Lung (tissue), 12 donors: ENCODE results near the gene MITF. TPM values are rescaled to one million over a fixed set of nuclear protein-coding genes. Genes with fewer than 3 reads are reported as not detected.
A peak's percentile ranks its signal among the peaks of the same experiment; 100 is the strongest.

ENCODE experiments used
- ATAC-seq: fragments of 200-7000 bp; cut with Tn5 transposase; one replicate; pipeline ENCODE4 v1.9.1; 2020; ENCODE audit warnings: moderate number of reproducible peaks; ENCODE audit not compliant: insufficient read depth, low FRiP score
- DNase-seq, 3 donors: peaks; one replicate each; pipeline ENCODE4 v3.0.0-alpha.2; 2013 to 2017
- H3K27ac ChIP-seq, 2 donors: one replicate each; pipeline ENCODE4 v1.5.1; 2013; ENCODE audit warnings: mild to moderate bottlenecking in 2 of 2, moderate library complexity in 2 of 2, control low read depth in 1 of 2, inconsistent platforms in 1 of 2, low read depth in 1 of 2, low read length in 1 of 2
- H3K27me3 ChIP-seq, 3 donors: one replicate each; pipeline ENCODE4 v1.5.1; 2013; ENCODE audit warnings: low read length in 2 of 3; ENCODE audit not compliant: control insufficient read depth in 3 of 3, insufficient read depth in 3 of 3
- H3K36me3 ChIP-seq, 4 donors: one replicate each; pipeline ENCODE4 v1.5.1; 2013; ENCODE audit warnings: low read length in 4 of 4, mild to moderate bottlenecking in 1 of 4, moderate library complexity in 1 of 4; ENCODE audit not compliant: control insufficient read depth in 4 of 4, insufficient read depth in 4 of 4
- H3K4me1 ChIP-seq, 5 donors: one replicate each; pipeline ENCODE4 v1.5.1; 2013; ENCODE audit warnings: low read length in 5 of 5, mild to moderate bottlenecking in 2 of 5, moderate library complexity in 1 of 5; ENCODE audit not compliant: control insufficient read depth in 5 of 5, insufficient read depth in 5 of 5
- H3K4me3 ChIP-seq: one replicate; pipeline ENCODE4 v1.5.1; 2013; ENCODE audit warnings: mild to moderate bottlenecking, control low read depth, moderate library complexity
- H3K9ac ChIP-seq, 2 donors: one replicate each; pipeline ENCODE4 v1.5.1; 2013; ENCODE audit warnings: low read length in 2 of 2, control low read depth in 1 of 2; ENCODE audit not compliant: insufficient read depth in 1 of 2
- H3K9me3 ChIP-seq, 4 donors: one replicate each; pipeline ENCODE4 v1.5.1; 2013; ENCODE audit warnings: low read length in 3 of 4, mild to moderate bottlenecking in 1 of 4, moderate library complexity in 1 of 4; ENCODE audit not compliant: control insufficient read depth in 4 of 4, insufficient read depth in 3 of 4
- CTCF ChIP-seq: IDR thresholded peaks from 2 replicates; pipeline ENCODE4 v1.5.1; 2012; ENCODE audit warnings: mild to moderate bottlenecking; ENCODE audit errors: control extremely low read depth, extremely low read depth
- WGBS, 2 donors: extraction: QIAGEN DNeasy Blood & Tissue Kit; methylation state at CpG; one replicate each; pipeline ENCODE4 v1.1.7; 2013; 5-methylcytosine and 5-hydroxymethylcytosine counted together
- polyA plus RNA-seq, 2 donors: library from polyadenylated mRNA; stranded (reverse); fragments of 200-250 nt; gene quantifications; one replicate each; pipeline ENCODE4 v1.2.1, GENCODE V29; 2013
- total RNA-seq, 2 donors: library from RNA; depleted of rRNA in 1 of 2; stranded (reverse); fragments of >200 nt in 1 of 2; gene quantifications; one replicate each; pipeline ENCODE4 v1.2.1, GENCODE V29; 2014 to 2021
- donor health status: control.
- donor health status: control.
- donor health status: Bipolar disorder and iron deficiency.
- donor health status: healthy.
- donor health status: DM: yes; HTN: yes; CAD: no.

The MITF gene
- total and polyA plus RNA-seq, 4 donors = 5.0 to 28.0 (median 12.0) TPM

GRCh38 chr3:69882560-69882959 is 143.3 kb downstream of the MITF start:
- peaks cover 0 to 8% (median 0%) of the 10 kb centered on the region in 5 donors for H3K4me1 ChIP-seq
- H3K36me3 ChIP-seq = peaks cover 0 to 13% (median 2%) of the 10 kb centered on the region in 4 donors

GRCh38 chr3:69888040-69888942 is 149.0 kb downstream of the MITF start:
- Histone ChIP-seq H3K9ac (no peak overlapping the region), H3K4me3 (no peak overlapping the region), H3K36me3 (peaks cover 0 to 8% (median 2%) of the 10 kb centered on the region in 4 donors), H3K27me3 (no peaks in the 10 kb centered on the region), H3K4me1 (peaks cover 0 to 8% (median 0%) of the 10 kb centered on the region in 5 donors), H3K9me3 (no peaks in the 10 kb centered on the region), H3K27ac (no peak overlapping the region)
- DNase-seq (no peak), ATAC-seq (no peak)
- WGBS, 2 donors = 89 to 91% methylated on average over 13 of the region's 13 CpGs
- no peak for TF ChIP-seq CTCF

More at GRCh38 chr3:69882560-69882959, 143.3 kb downstream of the MITF start:
- no peak overlapping the region for H3K4me3 ChIP-seq
- no peak for DNase-seq
- ATAC-seq = no peak
- no peak overlapping the region for H3K27ac ChIP-seq
- H3K9ac ChIP-seq = no peak overlapping the region
- H3K9me3 ChIP-seq = no peaks in the 10 kb centered on the region
- H3K27me3 ChIP-seq = no peaks in the 10 kb centered on the region
- WGBS, 2 donors = 93 to 96% methylated on average over 4 of the region's 4 CpGs
- no peak for TF ChIP-seq CTCF

GRCh38 chr3:69888943-69889315 is 149.7 kb downstream of the MITF start:
- DNase-seq (no peak), ATAC-seq (no peak)
- Histone ChIP-seq H3K4me1 (peaks cover 0 to 8% (median 0%) of the 10 kb centered on the region in 5 donors), H3K4me3 (no peak overlapping the region), H3K9ac (no peak overlapping the region), H3K36me3 (peaks cover 0 to 8% (median 2%) of the 10 kb centered on the region in 4 donors), H3K27me3 (no peaks in the 10 kb centered on the region), H3K9me3 (no peaks in the 10 kb centered on the region), H3K27ac (peak overlapping the region in 1 of 2 donors; percentile 21)
- no peak for TF ChIP-seq CTCF
- WGBS, 2 donors = 91 to 94% methylated on average over 3 of the region's 3 CpGs
